Suprapubic skin (tissue), 4 donors: ENCODE measurements around the gene SLC22A23. TPM values are rescaled to one million over a fixed set of nuclear protein-coding genes. Genes with fewer than 3 reads are reported as not detected.

Source experiments
- DNase-seq, 2 donors: peaks; one replicate each; pipeline ENCODE4 v3.0.0-alpha.2; 2019; ENCODE audit warnings: low spot score in 2 of 2
- H3K27ac ChIP-seq: fragments of 200-600 bp; sonication (generic); one replicate; pipeline ENCODE4 v1.5.1; 2019
- H3K27me3 ChIP-seq: fragments of 200-600 bp; sonication (generic); one replicate; pipeline ENCODE4 v1.5.1; 2019
- H3K36me3 ChIP-seq: fragments of 200-600 bp; sonication (generic); one replicate; pipeline ENCODE4 v1.5.1; 2019
- H3K4me1 ChIP-seq: fragments of 200-600 bp; sonication (generic); one replicate; pipeline ENCODE4 v1.5.1; 2019
- H3K4me3 ChIP-seq: fragments of 200-600 bp; sonication (generic); one replicate; pipeline ENCODE4 v1.5.1; 2019; ENCODE audit warnings: mild to moderate bottlenecking
- H3K9me3 ChIP-seq: fragments of 200-600 bp; sonication (generic); one replicate; pipeline ENCODE4 v1.5.1; 2019
- EP300 ChIP-seq: sonication (generic); formaldehyde crosslinking; IDR thresholded peaks from one replicate; pipeline ENCODE4 v1.6.1; 2017; ENCODE audit warnings: antibody characterized with exemption
- POLR2A ChIP-seq, 2 donors: fragments of 450-650 bp; IDR thresholded peaks; one replicate each; pipeline ENCODE4 v1.6.1; 2017; ENCODE audit warnings: antibody characterized with exemption in 2 of 2, mild to moderate bottlenecking in 2 of 2, moderate library complexity in 2 of 2
- POLR2AphosphoS5 ChIP-seq, 3 donors: sonication (generic); formaldehyde crosslinking; IDR thresholded peaks; one replicate each; pipeline ENCODE4 v1.6.1; 2017; ENCODE audit warnings: antibody characterized with exemption in 3 of 3
- WGBS: methylation state at CpG from one replicate; pipeline ENCODE4 v1.1.5; 2018; 5-methylcytosine and 5-hydroxymethylcytosine counted together
- total RNA-seq, 4 donors: library from RNA; depleted of rRNA; stranded (reverse); fragments of >200 nt; gene quantifications; one replicate each; pipeline ENCODE4 v1.1.0, GENCODE V29; 2016
- TF ChIP-seq, protein P1 (sequence below), 2 donors: fragments of 200-600 bp in 1 of 2; fragments of 450-650 bp in 1 of 2; sonication (generic) in 1 of 2; IDR thresholded peaks; one replicate each; pipeline ENCODE4 v1.5.1; 2016 to 2019; ENCODE audit warnings: antibody characterized with exemption in 2 of 2, mild to moderate bottlenecking in 1 of 2, moderate library complexity in 1 of 2

SLC22A23 gene
- total RNA-seq, 4 donors from 2014 or later = 38.2 to 59.8 (median 48.1) TPM

GRCh38 chr6:3483675-3484074 lies 26.8 kb upstream of the SLC22A23 start:
- DNase-seq = no peak

GRCh38 chr6:3482869-3483268 lies 26.0 kb upstream of the SLC22A23 start:
- Histone ChIP-seq H3K27ac (no peak overlapping the region), H3K9me3 (peaks cover 3% of the 10 kb centered on the region), H3K4me1 (no peaks in the 10 kb centered on the region), H3K4me3 (no peak overlapping the region), H3K36me3 (no peaks in the 10 kb centered on the region), H3K27me3 (peaks cover 2% of the 10 kb centered on the region)
- WGBS = 81% methylated on average over 4 of the region's 4 CpGs
- TF ChIP-seq EP300 = no peak
- TF ChIP-seq POLR2A (IDR thresholded peaks at IDR 0.05) = no peak
- TF ChIP-seq POLR2AphosphoS5 (IDR thresholded peaks at IDR 0.05) = no peak
- TF ChIP-seq, protein P1, sequence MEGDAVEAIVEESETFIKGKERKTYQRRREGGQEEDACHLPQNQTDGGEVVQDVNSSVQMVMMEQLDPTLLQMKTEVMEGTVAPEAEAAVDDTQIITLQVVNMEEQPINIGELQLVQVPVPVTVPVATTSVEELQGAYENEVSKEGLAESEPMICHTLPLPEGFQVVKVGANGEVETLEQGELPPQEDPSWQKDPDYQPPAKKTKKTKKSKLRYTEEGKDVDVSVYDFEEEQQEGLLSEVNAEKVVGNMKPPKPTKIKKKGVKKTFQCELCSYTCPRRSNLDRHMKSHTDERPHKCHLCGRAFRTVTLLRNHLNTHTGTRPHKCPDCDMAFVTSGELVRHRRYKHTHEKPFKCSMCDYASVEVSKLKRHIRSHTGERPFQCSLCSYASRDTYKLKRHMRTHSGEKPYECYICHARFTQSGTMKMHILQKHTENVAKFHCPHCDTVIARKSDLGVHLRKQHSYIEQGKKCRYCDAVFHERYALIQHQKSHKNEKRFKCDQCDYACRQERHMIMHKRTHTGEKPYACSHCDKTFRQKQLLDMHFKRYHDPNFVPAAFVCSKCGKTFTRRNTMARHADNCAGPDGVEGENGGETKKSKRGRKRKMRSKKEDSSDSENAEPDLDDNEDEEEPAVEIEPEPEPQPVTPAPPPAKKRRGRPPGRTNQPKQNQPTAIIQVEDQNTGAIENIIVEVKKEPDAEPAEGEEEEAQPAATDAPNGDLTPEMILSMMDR (IDR thresholded peaks at IDR 0.05) = no peak
- no peak for DNase-seq

More at GRCh38 chr6:3483675-3484074, 26.8 kb upstream of the SLC22A23 start:
- Histone ChIP-seq H3K4me3 (no peak overlapping the region), H3K36me3 (no peaks in the 10 kb centered on the region), H3K27me3 (peaks cover 2% of the 10 kb centered on the region), H3K27ac (no peak overlapping the region), H3K9me3 (peaks cover 3% of the 10 kb centered on the region), H3K4me1 (no peaks in the 10 kb centered on the region)
- TF ChIP-seq POLR2A (IDR thresholded peaks at IDR 0.05) = no peak
- TF ChIP-seq EP300 = no peak
- TF ChIP-seq, protein P1 (IDR thresholded peaks at IDR 0.05) = no peak
- no peak for TF ChIP-seq POLR2AphosphoS5 (IDR thresholded peaks at IDR 0.05)
- WGBS = 98% methylated on average over 2 of the region's 2 CpGs

- Histone ChIP-seq H3K36me3 (no peaks in the 10 kb centered on the region), H3K9me3 (peaks cover 3% of the 10 kb centered on the region), H3K4me1 (no peaks in the 10 kb centered on the region), H3K4me3 (no peak overlapping the region), H3K27ac (no peak overlapping the region), H3K27me3 (peaks cover 2% of the 10 kb centered on the region)
- no peak for DNase-seq
- 98% methylated on average over 7 of the region's 7 CpGs for WGBS
- TF ChIP-seq EP300 = no peak
- no peak for TF ChIP-seq POLR2AphosphoS5 (IDR thresholded peaks at IDR 0.05)
- TF ChIP-seq, protein P1 (IDR thresholded peaks at IDR 0.05) = no peak
- TF ChIP-seq POLR2A (IDR thresholded peaks at IDR 0.05) = no peak
These were observed 24.8 kb upstream of the SLC22A23 start for GRCh38 chr6:3481640-3482039.

DNA sequence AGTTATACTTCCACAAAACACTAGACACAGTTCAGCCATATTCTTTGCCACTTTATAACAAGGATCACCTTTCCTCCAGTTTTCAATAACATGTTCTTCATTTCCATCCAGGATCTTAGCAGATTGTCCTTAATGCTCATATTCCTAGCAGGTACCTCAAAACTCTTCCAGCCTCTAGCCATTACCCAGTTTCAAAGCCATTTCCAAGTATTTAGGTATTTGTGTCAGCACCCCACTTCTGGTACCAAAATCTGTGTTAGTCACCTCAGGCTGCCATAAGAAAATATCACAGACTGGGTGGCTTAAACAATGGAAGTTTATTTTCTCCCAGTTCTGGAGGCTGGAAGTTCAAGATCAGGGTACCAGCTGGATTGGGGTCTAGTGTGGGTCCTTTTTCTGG lies 23.2 kb upstream of the SLC22A23 start:
- H3K36me3 ChIP-seq = no peaks in the 10 kb centered on the region
- TF ChIP-seq EP300 (no peak), POLR2A (IDR thresholded peaks at IDR 0.05) (no peak), POLR2AphosphoS5 (IDR thresholded peaks at IDR 0.05) (no peak)
- TF ChIP-seq, protein P1 (IDR thresholded peaks at IDR 0.05) = no peak
- H3K9me3 ChIP-seq = peaks cover 3% of the 10 kb centered on the region
- DNase-seq = no peak
- H3K4me1 ChIP-seq = no peaks in the 10 kb centered on the region
- H3K27ac ChIP-seq = no peak overlapping the region
- H3K27me3 ChIP-seq = peaks cover 2% of the 10 kb centered on the region
- H3K4me3 ChIP-seq = no peak overlapping the region

- H3K4me3 ChIP-seq = no peak overlapping the region
- no peaks in the 10 kb centered on the region for H3K36me3 ChIP-seq
- H3K27ac ChIP-seq = no peak overlapping the region
- TF ChIP-seq EP300 = no peak
- no peak for TF ChIP-seq POLR2AphosphoS5 (IDR thresholded peaks at IDR 0.05)
- TF ChIP-seq, protein P1 (IDR thresholded peaks at IDR 0.05) = no peak
- no peak for TF ChIP-seq POLR2A (IDR thresholded peaks at IDR 0.05)
- 65% methylated on average over 5 of the region's 5 CpGs for WGBS
- H3K9me3 ChIP-seq = no peaks in the 10 kb centered on the region
- no peak for DNase-seq
- H3K4me1 ChIP-seq = peaks cover 38% of the 10 kb centered on the region
- H3K27me3 ChIP-seq = no peaks in the 10 kb centered on the region
These were observed 16.9 kb upstream of the SLC22A23 start for GRCh38 chr6:3473773-3474172.
